ENCODE results near the gene CD226.

Gene CD226

DNA sequence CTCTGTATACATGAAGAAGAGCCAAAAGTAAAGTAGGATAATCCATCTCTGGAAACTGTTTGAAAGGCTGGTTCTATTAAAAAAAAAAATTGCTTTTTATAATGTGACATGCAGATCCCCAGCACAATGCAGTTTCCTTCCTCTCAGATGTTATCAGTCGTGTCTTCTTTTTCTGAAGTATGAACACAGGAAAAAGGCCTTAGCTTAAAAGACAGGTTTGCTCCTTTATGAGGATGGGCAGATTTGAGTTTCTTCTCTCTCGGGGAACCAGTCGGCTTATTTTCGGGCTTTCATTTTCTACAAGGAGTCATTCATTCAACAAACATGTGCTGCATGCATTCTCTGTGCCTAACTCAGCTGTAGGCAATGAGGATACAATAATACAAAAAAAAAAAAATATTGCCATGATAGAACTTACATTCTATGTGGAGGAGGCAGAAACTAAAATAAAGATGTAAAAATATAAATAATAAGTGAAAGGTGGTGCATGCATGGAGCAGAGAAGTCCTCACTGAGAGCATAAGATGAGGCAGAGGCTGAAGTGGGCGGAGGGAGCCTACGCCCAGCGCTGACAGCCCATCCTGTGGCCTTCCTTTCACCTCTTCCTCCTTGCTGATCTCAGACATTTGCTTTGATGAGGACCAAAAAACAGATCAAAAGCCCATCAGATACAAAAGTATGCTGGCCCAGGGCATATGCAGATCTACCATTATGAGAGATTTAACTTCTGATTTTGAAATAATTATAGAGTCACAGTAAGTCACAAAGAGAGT is at the start of gene CD226:
Gene CD226, minus strand, starts transcription at position 513 of the 773 bp plus-strand sequence. Its CDS starts 467 bp downstream, at position 46.
- DNase-seq (ENCODE audit: low spot score) = no peak
- TF ChIP-seq, protein P1, sequence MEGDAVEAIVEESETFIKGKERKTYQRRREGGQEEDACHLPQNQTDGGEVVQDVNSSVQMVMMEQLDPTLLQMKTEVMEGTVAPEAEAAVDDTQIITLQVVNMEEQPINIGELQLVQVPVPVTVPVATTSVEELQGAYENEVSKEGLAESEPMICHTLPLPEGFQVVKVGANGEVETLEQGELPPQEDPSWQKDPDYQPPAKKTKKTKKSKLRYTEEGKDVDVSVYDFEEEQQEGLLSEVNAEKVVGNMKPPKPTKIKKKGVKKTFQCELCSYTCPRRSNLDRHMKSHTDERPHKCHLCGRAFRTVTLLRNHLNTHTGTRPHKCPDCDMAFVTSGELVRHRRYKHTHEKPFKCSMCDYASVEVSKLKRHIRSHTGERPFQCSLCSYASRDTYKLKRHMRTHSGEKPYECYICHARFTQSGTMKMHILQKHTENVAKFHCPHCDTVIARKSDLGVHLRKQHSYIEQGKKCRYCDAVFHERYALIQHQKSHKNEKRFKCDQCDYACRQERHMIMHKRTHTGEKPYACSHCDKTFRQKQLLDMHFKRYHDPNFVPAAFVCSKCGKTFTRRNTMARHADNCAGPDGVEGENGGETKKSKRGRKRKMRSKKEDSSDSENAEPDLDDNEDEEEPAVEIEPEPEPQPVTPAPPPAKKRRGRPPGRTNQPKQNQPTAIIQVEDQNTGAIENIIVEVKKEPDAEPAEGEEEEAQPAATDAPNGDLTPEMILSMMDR (IDR thresholded peaks at IDR 0.05; ENCODE audit: borderline replicate concordance, control extremely low read depth, extremely low read depth, insufficient read depth, missing control alignments) = no peak
- in situ Hi-C loops (cut with MboI; ENCODE audit: low sequenced_read_pairs, unreplicated experiment) = no loop called here

DNA sequence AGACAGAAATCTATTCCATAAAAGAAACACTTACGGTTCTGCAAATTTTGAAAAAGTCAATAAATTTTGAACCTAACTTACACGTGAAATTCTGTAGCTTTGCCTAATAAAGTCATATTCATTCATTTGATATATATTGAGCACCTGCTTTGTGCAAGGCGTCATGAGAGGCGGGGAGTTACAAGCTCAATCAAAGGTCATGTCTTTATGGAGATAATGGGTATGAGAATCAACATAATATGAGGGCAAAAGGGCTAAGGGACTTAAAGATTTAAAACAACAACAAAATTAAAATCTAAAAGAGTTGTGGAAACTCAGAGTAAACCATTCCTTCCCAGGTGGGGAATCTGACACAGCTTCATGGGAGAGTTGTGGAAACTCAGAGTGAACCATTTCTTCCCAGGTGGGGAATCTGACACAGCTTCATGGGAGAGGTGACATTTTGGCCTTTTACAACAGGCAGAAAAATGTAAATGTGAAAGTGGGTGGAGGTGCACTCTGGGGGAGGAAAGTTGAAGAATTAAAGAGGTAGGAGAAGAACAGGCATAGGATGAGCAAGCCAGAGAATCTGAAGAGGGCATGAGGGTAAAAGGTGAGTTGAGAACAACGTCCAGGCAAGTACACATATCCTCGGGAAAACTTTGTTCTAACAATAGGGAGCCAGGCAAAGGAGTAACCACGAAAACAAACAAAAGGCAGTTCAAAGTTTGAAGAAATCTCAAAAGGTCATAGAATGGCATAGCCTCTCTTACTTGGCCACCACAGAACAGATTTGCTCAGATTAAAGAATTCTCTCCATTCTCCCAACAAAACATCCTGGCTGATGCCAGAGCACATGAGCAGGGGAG is 49.5 kb upstream of the CD226 start:
- no peak for DNase-seq (ENCODE audit: low spot score)
- TF ChIP-seq, protein P1 (IDR thresholded peaks at IDR 0.05; ENCODE audit: borderline replicate concordance, control extremely low read depth, extremely low read depth, insufficient read depth, missing control alignments) = no peak
- in situ Hi-C loops (cut with MboI; ENCODE audit: low sequenced_read_pairs, unreplicated experiment) = no loop called here

DNA sequence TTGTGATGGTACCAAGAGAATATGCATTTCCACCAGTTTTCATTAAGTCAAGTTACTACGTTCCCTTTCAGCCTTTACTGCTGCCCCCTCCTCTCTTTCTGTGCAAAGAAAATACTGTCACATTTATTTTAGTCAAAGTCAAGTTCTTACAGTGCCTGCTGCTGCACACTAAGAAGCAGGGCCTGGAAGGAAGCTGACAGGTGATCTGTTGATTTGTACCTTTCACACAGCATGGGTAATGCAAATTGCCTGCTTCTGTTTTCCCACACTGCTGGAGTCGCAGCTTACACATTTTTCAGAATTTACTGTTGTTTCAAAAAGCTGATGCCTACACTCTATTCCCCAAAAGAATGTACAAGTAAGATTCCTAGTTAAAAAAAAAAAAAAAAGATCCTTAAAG is 48.7 kb upstream of the CD226 start:
- TF ChIP-seq, protein P1 (IDR thresholded peaks at IDR 0.05; ENCODE audit: borderline replicate concordance, control extremely low read depth, extremely low read depth, insufficient read depth, missing control alignments) = no peak
- in situ Hi-C loops (cut with MboI; ENCODE audit: low sequenced_read_pairs, unreplicated experiment) = no loop called here
- no peak for DNase-seq (ENCODE audit: low spot score)

DNA sequence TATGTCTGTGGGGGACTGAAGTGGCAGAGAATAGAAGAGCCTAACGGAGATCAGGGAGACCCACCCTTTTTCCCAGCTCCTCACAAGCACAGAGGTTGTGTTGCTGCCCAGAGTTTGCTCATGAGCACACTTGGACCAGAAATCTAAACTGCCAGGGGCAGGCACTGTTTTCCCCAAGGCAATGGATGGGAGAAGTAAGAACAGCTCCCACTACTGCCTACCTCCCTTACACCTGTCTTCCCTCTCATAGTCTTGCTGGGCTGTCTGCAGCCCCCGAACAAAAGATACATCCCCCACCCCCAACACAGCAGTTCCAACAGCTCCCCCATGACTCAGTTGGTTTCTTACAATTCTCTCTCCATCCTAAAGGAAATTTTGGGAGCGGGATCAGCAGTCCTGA is 48.1 kb upstream of the CD226 start:
- in situ Hi-C loops (cut with MboI; ENCODE audit: low sequenced_read_pairs, unreplicated experiment) = no loop called here
- TF ChIP-seq, protein P1 (IDR thresholded peaks at IDR 0.05; ENCODE audit: borderline replicate concordance, control extremely low read depth, extremely low read depth, insufficient read depth, missing control alignments) = no peak

DNA sequence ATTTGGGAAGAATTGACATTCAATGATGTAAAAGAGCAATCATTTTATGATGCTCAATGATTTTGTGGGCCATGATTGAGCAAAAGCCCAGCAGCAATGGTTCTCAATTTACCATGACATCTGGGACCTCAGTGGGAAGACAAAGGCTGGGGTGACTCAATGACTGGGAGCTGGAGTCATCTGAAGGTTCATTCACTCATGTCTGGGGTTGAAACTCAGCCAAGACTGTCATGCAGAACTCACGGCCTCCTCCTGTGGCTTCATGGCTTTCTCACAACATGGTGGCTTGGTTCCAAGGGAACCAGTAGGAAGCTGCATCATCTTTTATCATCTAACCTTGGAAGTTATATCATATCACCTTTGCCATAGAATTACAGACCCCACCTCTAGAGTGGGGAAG is 45.1 kb upstream of the CD226 start:
- in situ Hi-C loops (cut with MboI; ENCODE audit: low sequenced_read_pairs, unreplicated experiment) = no loop called here
- TF ChIP-seq, protein P1 (IDR thresholded peaks at IDR 0.05; ENCODE audit: borderline replicate concordance, control extremely low read depth, extremely low read depth, insufficient read depth, missing control alignments) = no peak
- DNase-seq (ENCODE audit: low spot score) = no peak

More for the DNA sequence above, 48.1 kb upstream of the CD226 start:
- DNase-seq (ENCODE audit: low spot score) = no peak

DNA sequence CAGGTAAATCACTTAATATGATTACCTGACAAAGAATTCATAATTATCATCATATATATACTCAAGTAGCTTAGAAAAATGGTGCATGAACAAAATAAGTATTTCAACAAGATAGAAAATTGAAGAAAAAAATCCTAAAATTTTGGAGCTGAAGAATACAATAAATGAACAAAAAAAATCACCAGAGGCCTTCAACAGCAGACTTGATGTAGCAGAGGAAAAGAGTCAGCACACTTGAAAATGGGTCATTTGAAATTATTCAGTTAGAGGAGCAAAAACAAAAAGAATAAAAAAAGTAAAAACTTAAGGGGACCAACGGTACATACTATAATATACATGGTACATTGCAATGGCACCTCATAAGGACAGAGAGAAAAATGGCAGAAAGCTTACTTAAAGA is 40.2 kb upstream of the CD226 start:
- in situ Hi-C loops (cut with MboI; ENCODE audit: low sequenced_read_pairs, unreplicated experiment) = no loop called here
- TF ChIP-seq, protein P1 (IDR thresholded peaks at IDR 0.05; ENCODE audit: borderline replicate concordance, control extremely low read depth, extremely low read depth, insufficient read depth, missing control alignments) = no peak

More for the DNA sequence above, 40.2 kb upstream of the CD226 start:
- no peak for DNase-seq (ENCODE audit: low spot score)
